Activated T-helper 1 cell treated with anti-CD3 and anti-CD28 coated beads, Interleukin-2, amount 50 U/mL, for 16 hours (primary cell): Measurements from ENCODE around the gene IKZF1.
A peak's percentile ranks its signal among the peaks of the same experiment; 100 is the strongest.

Source experiments
- DNase-seq, 2 donors: peaks; one replicate each; pipeline ENCODE4 v3.0.0-alpha.2; 2020; ENCODE audit warnings: low read depth in 1 of 2, low spot score in 1 of 2

Gene IKZF1

GRCh38 chr7:50282813-50283605 is 21.5 kb upstream of the IKZF1 start:
- DNase-seq: no peak

GRCh38 chr7:50283731-50284130 is 20.8 kb upstream of the IKZF1 start:
- DNase-seq: no peak

GRCh38 chr7:50284296-50284695 is 20.2 kb upstream of the IKZF1 start:
- no peak for DNase-seq

- no peak for DNase-seq
Measured at GRCh38 chr7:50285269-50285668, 19.2 kb upstream of the IKZF1 start.

GRCh38 chr7:50287129-50287528 is 17.4 kb upstream of the IKZF1 start:
- DNase-seq: no peak

- no peak for DNase-seq
Measured at GRCh38 chr7:50292165-50292757, 12.3 kb upstream of the IKZF1 start.

GRCh38 chr7:50292763-50293162 is 11.8 kb upstream of the IKZF1 start:
- DNase-seq: no peak

- no peak for DNase-seq
Measured at GRCh38 chr7:50293509-50294179, 10.9 kb upstream of the IKZF1 start.

GRCh38 chr7:50295133-50295532 is 9.4 kb upstream of the IKZF1 start:
- DNase-seq: no peak

- DNase-seq: no peak
Measured at GRCh38 chr7:50296799-50297198, 7.7 kb upstream of the IKZF1 start.

- DNase-seq: no peak
Measured at GRCh38 chr7:50298811-50299562, 5.5 kb upstream of the IKZF1 start.

GRCh38 chr7:50300336-50300735 is 4.2 kb upstream of the IKZF1 start:
- DNase-seq: no peak

GRCh38 chr7:50302486-50303334 is 1.8 kb upstream of the IKZF1 start:
- DNase-seq: no peak

- no peak for DNase-seq
Measured at GRCh38 chr7:50303335-50304128, 984 bp upstream of the IKZF1 start.

GRCh38 chr7:50304911-50305582 is 531 bp downstream of the IKZF1 start:
- DNase-seq: peak; percentile 45 to 53

- DNase-seq: no peak
Measured at GRCh38 chr7:50305583-50306493, 1.3 kb downstream of the IKZF1 start.

GRCh38 chr7:50306494-50307367 is 2.2 kb downstream of the IKZF1 start:
- DNase-seq: no peak
